ENCODE results near the gene RGS6. TPM values are rescaled to one million over a fixed set of nuclear protein-coding genes. Genes with fewer than 3 reads are reported as not detected.

The RGS6 gene
- total and polyA plus RNA-seq, 2 of the 4 experiments (the other 2 are of a cell fraction): not detected

DNA sequence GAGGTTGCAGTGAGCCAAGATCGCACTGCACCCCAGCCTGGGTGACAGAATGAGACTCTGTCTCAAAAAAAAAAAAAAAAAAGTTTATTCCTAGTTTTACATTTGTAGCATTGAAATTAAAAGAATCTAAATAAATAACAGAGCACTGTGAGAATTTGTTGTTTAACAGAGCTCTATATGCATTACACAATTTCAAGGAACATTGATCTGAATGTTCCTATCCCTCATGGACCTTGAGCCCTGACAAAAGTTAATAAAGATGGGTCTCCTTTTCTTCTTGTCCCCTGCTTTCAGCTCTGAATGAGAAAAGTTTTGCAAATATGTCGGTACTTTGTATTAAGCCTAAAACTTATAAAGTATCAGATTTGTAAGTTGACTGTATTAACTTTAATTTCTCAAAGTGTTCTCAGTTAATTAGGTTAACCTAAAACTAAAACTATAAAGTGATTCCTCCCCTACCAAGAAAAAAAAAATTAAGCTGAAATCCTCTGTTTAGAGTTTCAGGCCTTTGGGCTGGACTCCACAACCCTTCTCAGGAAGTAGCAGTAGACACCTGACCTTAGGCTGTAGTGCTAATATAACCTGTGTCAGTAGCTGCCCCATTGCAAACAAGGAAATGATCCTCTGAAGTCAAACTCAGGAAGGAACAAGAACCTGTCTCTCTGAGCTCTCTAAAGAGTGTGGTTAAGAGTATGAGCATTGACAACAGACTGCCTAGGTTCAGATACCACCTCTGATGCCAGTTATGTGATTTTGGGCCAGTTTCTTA lies 484.0 kb downstream of the RGS6 start:
- no peak for TF ChIP-seq CEBPB (IDR thresholded peaks at IDR 0.05; ENCODE audit: low read depth, low read length)
- no peak for TF ChIP-seq RAD21 (IDR thresholded peaks at IDR 0.05; ENCODE audit: low read length)
- no peak for TF ChIP-seq RFX5 (IDR thresholded peaks at IDR 0.05; ENCODE audit: low read depth, low read length)
- no peak for TF ChIP-seq MAZ (IDR thresholded peaks at IDR 0.05; ENCODE audit: borderline replicate concordance, low read depth, low read length)
- TF ChIP-seq CHD1 (IDR thresholded peaks at IDR 0.05; ENCODE audit: low read depth, low read length): no peak
- TF ChIP-seq SMC3 (IDR thresholded peaks at IDR 0.05; ENCODE audit: low read depth, low read length): no peak
- TF ChIP-seq NFE2L2 (IDR thresholded peaks at IDR 0.05; ENCODE audit: low read depth, low read length): no peak

More for the DNA sequence above, 484.0 kb downstream of the RGS6 start:
- H3K56ac ChIP-seq (ENCODE audit: extremely low read depth, insufficient read depth, low read length): no peak overlapping the region
- BruUV-seq (replicated peaks): no TSS peak
- no peaks in the 10 kb centered on the region for H3K79me1 ChIP-seq (ENCODE audit: low read depth in 1 of 2, low read length in 2 of 2)
- H3K18ac ChIP-seq (ENCODE audit: low read depth, low read length): no peak overlapping the region
- no peak overlapping the region for H2BK20ac ChIP-seq (ENCODE audit: low read depth, low read length)
- no peak overlapping the region for H3K9ac ChIP-seq (ENCODE audit: low read depth, low read length)
- POLR2A ChIA-PET (ENCODE audit: unreplicated experiment): no interaction called here
- H2BK120ac ChIP-seq (ENCODE audit: low read depth, low read length): no peak overlapping the region
- CTCF ChIA-PET: no interaction called here
- intact Hi-C loops (cut with micrococcal nuclease): no loop called here
- no peaks in the 10 kb centered on the region for H3K9me3 ChIP-seq (ENCODE audit: control insufficient read depth, insufficient read depth, low read length)
- no peaks in the 10 kb centered on the region for H3K36me3 ChIP-seq (ENCODE audit: control insufficient read depth, insufficient read depth, low read length)
- H2BK15ac ChIP-seq (ENCODE audit: low read depth, low read length): no peak overlapping the region
- no peak overlapping the region for H3K4me3 ChIP-seq (ENCODE audit: insufficient read depth, low read depth, low read length)
- in situ Hi-C loops (cut with MboI; ENCODE audit: low sequenced_read_pairs): no loop called here
- no peak overlapping the region for H2AK5ac ChIP-seq (ENCODE audit: low read depth, low read length)
- H3K23ac ChIP-seq (ENCODE audit: low read depth, low read length): no peak overlapping the region
- peaks cover 5% of the 10 kb centered on the region for H3K27me3 ChIP-seq (ENCODE audit: control insufficient read depth, insufficient read depth, low read length)
- H4K91ac ChIP-seq (ENCODE audit: insufficient read depth, low read depth, low read length): no peak overlapping the region
- H4K8ac ChIP-seq (ENCODE audit: low read depth in 2 of 2, low read length in 2 of 2): no peak overlapping the region
- dilution Hi-C loops (cut with HindIII; ENCODE audit: low sequenced_read_pairs, unreplicated experiment): no loop called here
- H2AK9ac ChIP-seq (replicated peaks; ENCODE audit: low read depth, low read length, poor library complexity): no peak overlapping the region
- no peak overlapping the region for H2AFZ ChIP-seq (replicated peaks; ENCODE audit: low read length, poor library complexity)
- H3K9me1 ChIP-seq (ENCODE audit: insufficient read depth, low read length): no peaks in the 10 kb centered on the region
- no peak overlapping the region for H3K27ac ChIP-seq (ENCODE audit: insufficient read depth, low read length)
- H2BK5ac ChIP-seq (ENCODE audit: low read depth, low read length, poor library complexity, severe bottlenecking): no peak overlapping the region
- no peaks in the 10 kb centered on the region for H3K4me1 ChIP-seq (ENCODE audit: control insufficient read depth, insufficient read depth, low read length)
- WGBS, 2 experiments (ENCODE audit: extremely low coverage in 2 of 2, insufficient read length in 1 of 2): no CpG with 5 or more reads among the region's 2 CpGs
- ATAC-seq (ENCODE audit: low read depth) (no peak), DNase-seq (no peak)
- H3K4me2 ChIP-seq (ENCODE audit: low read depth, low read length): no peak overlapping the region
- no peak overlapping the region for H3K14ac ChIP-seq (replicated peaks; ENCODE audit: low read depth, low read length)
- H4K5ac ChIP-seq (ENCODE audit: low read depth, low read length): no peak overlapping the region
- no peak overlapping the region for H3K4ac ChIP-seq (ENCODE audit: low read depth, low read length)
- H4K20me1 ChIP-seq (ENCODE audit: insufficient read depth, low read length): no peaks in the 10 kb centered on the region
